NB4 (cell line): ENCODE results near the gene TMEM132C.

Experiments used
- CTCF ChIP-seq: IDR thresholded peaks from one replicate; pipeline ENCODE4 v1.5.1; 2012; ENCODE audit warnings: low read depth, low read length
- POLR2A ChIP-seq: IDR thresholded peaks from 2 replicates; pipeline ENCODE4 v1.6.1; 2011; ENCODE audit warnings: mild to moderate bottlenecking; ENCODE audit not compliant: insufficient read length; ENCODE audit errors: extremely low read depth

- TF ChIP-seq CTCF (no peak), POLR2A (no peak)
These were observed 290.3 kb downstream of the TMEM132C start for GRCh38 chr12:128557231-128557630.
